ENCODE data around the gene CNDP1. TPM values are rescaled to one million over a fixed set of nuclear protein-coding genes. Genes with fewer than 3 reads are reported as not detected.

The CNDP1 gene
- total RNA-seq, 1 experiment from 2014 or later: 0.08 TPM

- DNase-seq (ENCODE audit: low read depth, low spot score): no peak
- in situ Hi-C loops (cut with HindIII; ENCODE audit: low pct_unique_long_range_greater_than_20kb, low sequenced_read_pairs): no loop called here
Observed at GRCh38 chr18:74501386-74501785, 32.9 kb upstream of the CNDP1 start.

GRCh38 chr18:74503137-74503536 is 31.2 kb upstream of the CNDP1 start:
- in situ Hi-C loops (cut with HindIII; ENCODE audit: low pct_unique_long_range_greater_than_20kb, low sequenced_read_pairs): no loop called here
- DNase-seq (ENCODE audit: low read depth, low spot score): no peak

GRCh38 chr18:74505776-74506175 is 28.5 kb upstream of the CNDP1 start:
- in situ Hi-C loops (cut with HindIII; ENCODE audit: low pct_unique_long_range_greater_than_20kb, low sequenced_read_pairs): no loop called here

GRCh38 chr18:74506448-74507084 is 27.7 kb upstream of the CNDP1 start:
- in situ Hi-C loops (cut with HindIII; ENCODE audit: low pct_unique_long_range_greater_than_20kb, low sequenced_read_pairs): no loop called here
- DNase-seq (ENCODE audit: low read depth, low spot score): no peak

More at GRCh38 chr18:74505776-74506175, 28.5 kb upstream of the CNDP1 start:
- no peak for DNase-seq (ENCODE audit: low read depth, low spot score)

- in situ Hi-C loops (cut with HindIII; ENCODE audit: low pct_unique_long_range_greater_than_20kb, low sequenced_read_pairs): no loop called here
- DNase-seq (ENCODE audit: low read depth, low spot score): no peak
Observed at GRCh38 chr18:74507097-74507881, 27.0 kb upstream of the CNDP1 start.

GRCh38 chr18:74507927-74508326 is 26.4 kb upstream of the CNDP1 start:
- DNase-seq (ENCODE audit: low read depth, low spot score): no peak
- in situ Hi-C loops (cut with HindIII; ENCODE audit: low pct_unique_long_range_greater_than_20kb, low sequenced_read_pairs): no loop called here

GRCh38 chr18:74508366-74508765 is 25.9 kb upstream of the CNDP1 start:
- in situ Hi-C loops (cut with HindIII; ENCODE audit: low pct_unique_long_range_greater_than_20kb, low sequenced_read_pairs): no loop called here
- no peak for DNase-seq (ENCODE audit: low read depth, low spot score)

- in situ Hi-C loops (cut with HindIII; ENCODE audit: low pct_unique_long_range_greater_than_20kb, low sequenced_read_pairs): no loop called here
Observed at GRCh38 chr18:74508821-74509225, 25.5 kb upstream of the CNDP1 start.

GRCh38 chr18:74509856-74510769 is 24.2 kb upstream of the CNDP1 start:
- in situ Hi-C loops (cut with HindIII; ENCODE audit: low pct_unique_long_range_greater_than_20kb, low sequenced_read_pairs): no loop called here
- no peak for DNase-seq (ENCODE audit: low read depth, low spot score)

More at GRCh38 chr18:74508821-74509225, 25.5 kb upstream of the CNDP1 start:
- DNase-seq (ENCODE audit: low read depth, low spot score): no peak

GRCh38 chr18:74510770-74511095 is 23.6 kb upstream of the CNDP1 start:
- no peak for DNase-seq (ENCODE audit: low read depth, low spot score)
- in situ Hi-C loops (cut with HindIII; ENCODE audit: low pct_unique_long_range_greater_than_20kb, low sequenced_read_pairs): no loop called here

GRCh38 chr18:74511823-74512222 is 22.5 kb upstream of the CNDP1 start:
- in situ Hi-C loops (cut with HindIII; ENCODE audit: low pct_unique_long_range_greater_than_20kb, low sequenced_read_pairs): no loop called here
- DNase-seq (ENCODE audit: low read depth, low spot score): no peak

- peak; percentile 90 for DNase-seq (ENCODE audit: low read depth, low spot score)
- in situ Hi-C loops (cut with HindIII; ENCODE audit: low pct_unique_long_range_greater_than_20kb, low sequenced_read_pairs): no loop called here
Observed at GRCh38 chr18:74512321-74513053, 21.8 kb upstream of the CNDP1 start.

GRCh38 chr18:74513149-74513882 is 21.0 kb upstream of the CNDP1 start:
- in situ Hi-C loops (cut with HindIII; ENCODE audit: low pct_unique_long_range_greater_than_20kb, low sequenced_read_pairs): no loop called here

GRCh38 chr18:74513883-74514205 is 20.5 kb upstream of the CNDP1 start:
- in situ Hi-C loops (cut with HindIII; ENCODE audit: low pct_unique_long_range_greater_than_20kb, low sequenced_read_pairs): no loop called here
- no peak for DNase-seq (ENCODE audit: low read depth, low spot score)

More at GRCh38 chr18:74513149-74513882, 21.0 kb upstream of the CNDP1 start:
- DNase-seq (ENCODE audit: low read depth, low spot score): no peak

GRCh38 chr18:74514860-74515495 is 19.3 kb upstream of the CNDP1 start:
- no peak for DNase-seq (ENCODE audit: low read depth, low spot score)
- in situ Hi-C loops (cut with HindIII; ENCODE audit: low pct_unique_long_range_greater_than_20kb, low sequenced_read_pairs): no loop called here

- DNase-seq (ENCODE audit: low read depth, low spot score): no peak
- in situ Hi-C loops (cut with HindIII; ENCODE audit: low pct_unique_long_range_greater_than_20kb, low sequenced_read_pairs): no loop called here
Observed at GRCh38 chr18:74515620-74516231, 18.6 kb upstream of the CNDP1 start.

Data from SK-MEL-5 (cell line).